GM12891 (cell line): ENCODE measurements around the gene SREK1.

Experiments used
- PAX5 ChIP-seq: IDR thresholded peaks from 2 replicates; pipeline ENCODE4 v1.6.1; 2011; ENCODE audit warnings: low read length, moderate library complexity, mild to moderate bottlenecking; ENCODE audit not compliant: insufficient read depth, severe bottlenecking
- POLR2A ChIP-seq: IDR thresholded peaks from 2 replicates; pipeline ENCODE4 v1.6.1; 2011; ENCODE audit warnings: low read depth, low read length, control low read depth
- POLR2AphosphoS5 ChIP-seq: IDR thresholded peaks from 2 replicates; pipeline ENCODE4 v1.6.1; 2011; ENCODE audit warnings: low read depth, low read length, control low read depth
- POU2F2 ChIP-seq: IDR thresholded peaks from 2 replicates; pipeline ENCODE4 v1.6.1; 2011; ENCODE audit warnings: low read depth, mild to moderate bottlenecking, control low read depth, low read length, moderate library complexity
- SPI1 ChIP-seq: IDR thresholded peaks from 2 replicates; pipeline ENCODE4 v1.6.1; 2011; ENCODE audit warnings: low read depth, low read length, control low read depth
- TAF1 ChIP-seq: IDR thresholded peaks from 2 replicates; pipeline ENCODE4 v1.6.1; 2011; ENCODE audit warnings: low read depth, low read length, control low read depth

DNA sequence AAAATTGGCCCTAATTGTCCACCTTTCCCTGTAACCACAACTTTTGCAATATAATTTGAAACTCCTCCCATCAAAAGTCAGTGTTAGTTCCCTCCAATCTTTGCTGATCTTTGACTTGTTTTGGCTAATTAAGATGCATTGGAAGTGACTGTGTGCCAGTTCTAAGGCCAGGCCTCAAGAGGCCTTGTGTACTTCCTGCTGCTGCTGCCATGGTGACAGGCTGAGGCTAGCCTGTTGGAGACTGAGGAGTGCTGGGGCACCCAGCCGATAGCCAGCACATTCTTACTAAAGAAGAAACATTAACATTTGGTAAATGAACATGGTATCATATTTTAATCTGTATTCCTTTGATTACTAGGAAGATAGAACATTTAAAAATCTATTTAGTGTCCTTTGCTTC lies 86.5 kb downstream of the SREK1 start:
- TF ChIP-seq POLR2A = no peak
- TF ChIP-seq TAF1 = no peak
- TF ChIP-seq POLR2AphosphoS5 = no peak
- no peak for TF ChIP-seq SPI1
- no peak for TF ChIP-seq POU2F2
- no peak for TF ChIP-seq PAX5
